BJ (cell line): ENCODE data around the gene PDE8B. TPM values are rescaled to one million over a fixed set of nuclear protein-coding genes. Genes with fewer than 3 reads are reported as not detected.
A peak's percentile ranks its signal among the peaks of the same experiment; 100 is the strongest.

ENCODE experiments used
- CTCF ChIA-PET: fragments of 350-600 bp; formaldehyde crosslinking; extraction: SDS; loops from one replicate; lab custom pipeline; 2021; ENCODE audit warnings: antibody characterized with exemption, inconsistent platforms; lab: Yijun Ruan, JAX
- POLR2A ChIA-PET: fragments of 300-600 bp; sonication (Branson Sonifier 250); formaldehyde crosslinking; extraction: SDS; loops from one replicate; lab custom pipeline; 2021; ENCODE audit warnings: antibody characterized with exemption; lab: Charles Lee
- DNase-seq: peaks from one replicate; pipeline ENCODE4 v3.0.0-alpha.2; 2011; ENCODE audit warnings: low read depth
- H3K27me3 ChIP-seq: 2 replicates; pipeline ENCODE4 v1.6.0; 2011; ENCODE audit warnings: low read length; ENCODE audit not compliant: control insufficient read depth, insufficient read depth
- H3K36me3 ChIP-seq: 2 replicates; pipeline ENCODE4 v1.5.1; 2011; ENCODE audit warnings: low read length; ENCODE audit not compliant: control insufficient read depth, insufficient read depth
- H3K4me3 ChIP-seq: 2 replicates; pipeline ENCODE4 v1.5.1; 2011; ENCODE audit warnings: low read depth, mild to moderate bottlenecking, control low read depth, low read length
- CTCF ChIP-seq: IDR thresholded peaks from 2 replicates; pipeline ENCODE4 v1.5.1; 2011; ENCODE audit warnings: low read depth, mild to moderate bottlenecking, control low read depth, inconsistent platforms, low read length, moderate library complexity; ENCODE audit not compliant: insufficient read depth
- polyA plus RNA-seq: library from polyadenylated mRNA; depleted of rRNA; stranded (reverse); fragments of >200 nt; gene quantifications from 2 replicates; pipeline ENCODE4 v1.2.3, GENCODE V29; 2011

Gene PDE8B
- polyA plus RNA-seq, 1 experiment: 2.2 TPM

GRCh38 chr5:77294185-77294584 lies 83.7 kb downstream of the PDE8B start:
- H3K36me3 ChIP-seq: no peaks in the 10 kb centered on the region
- H3K4me3 ChIP-seq: no peak overlapping the region
- POLR2A ChIA-PET: no interaction called here
- no peaks in the 10 kb centered on the region for H3K27me3 ChIP-seq
- no peak for DNase-seq
- CTCF ChIA-PET: interaction anchor here (1.5 kb wide), 1 partner anchor 149 kb away, joined by 3 read pairs; no protein-coding TSS in a partner anchor
- TF ChIP-seq CTCF: no peak

- no peak for DNase-seq
- no peaks in the 10 kb centered on the region for H3K36me3 ChIP-seq
- no peak overlapping the region for H3K4me3 ChIP-seq
- ChIA-PET POLR2A (no interaction called here), CTCF (no interaction called here)
- H3K27me3 ChIP-seq: no peaks in the 10 kb centered on the region
- no peak for TF ChIP-seq CTCF
Observed at GRCh38 chr5:77295863-77296378, 85.4 kb downstream of the PDE8B start.

- DNase-seq: no peak
- no peaks in the 10 kb centered on the region for H3K27me3 ChIP-seq
- no peak for TF ChIP-seq CTCF
- CTCF ChIA-PET: no interaction called here
- POLR2A ChIA-PET: interaction anchor here (0.7 kb wide), 1 partner anchor 997 kb away, joined by 4 read pairs; no protein-coding TSS in a partner anchor
- H3K36me3 ChIP-seq: no peaks in the 10 kb centered on the region
- H3K4me3 ChIP-seq: no peak overlapping the region
Observed at GRCh38 chr5:77298146-77298545, 87.7 kb downstream of the PDE8B start.

GRCh38 chr5:77300451-77300850 lies 90.0 kb downstream of the PDE8B start:
- POLR2A ChIA-PET: no interaction called here
- no peaks in the 10 kb centered on the region for H3K36me3 ChIP-seq
- H3K27me3 ChIP-seq: no peaks in the 10 kb centered on the region
- TF ChIP-seq CTCF: no peak
- CTCF ChIA-PET: no interaction called here
- DNase-seq: no peak
- H3K4me3 ChIP-seq: no peak overlapping the region

- POLR2A ChIA-PET: no interaction called here
- no peaks in the 10 kb centered on the region for H3K27me3 ChIP-seq
- TF ChIP-seq CTCF: no peak
- H3K36me3 ChIP-seq: no peaks in the 10 kb centered on the region
- peak; percentile 99 for DNase-seq
- H3K4me3 ChIP-seq: no peak overlapping the region
- CTCF ChIA-PET: no interaction called here
Observed at GRCh38 chr5:77301447-77301883, 91.0 kb downstream of the PDE8B start.
